HEK293 (cell line): ENCODE measurements around the gene MARVELD1.

Experiments
- CTCF ChIA-PET: fragments of 350-600 bp; formaldehyde crosslinking; extraction: SDS; loops from one replicate; lab custom pipeline; 2021; ENCODE audit warnings: antibody characterized with exemption; lab: Yijun Ruan, JAX
- POLR2A ChIA-PET: fragments of 300-600 bp; formaldehyde crosslinking; extraction: SDS; loops from one replicate; lab custom pipeline; 2020; ENCODE audit warnings: antibody characterized with exemption, inconsistent platforms; lab: Yijun Ruan, JAX
- H3K27ac ChIP-seq: fragments of 200-500 bp; sonication (Bioruptor generic); 2 replicates; pipeline ENCODE4 v1.5.1; 2014; ENCODE audit warnings: low read depth, low read length, control low read depth, inconsistent platforms; ENCODE audit errors: extremely low read depth
- H3K36me3 ChIP-seq, 2 experiments: fragments of 200-500 bp in 1 of 2; sonication (Bioruptor generic) in 1 of 2; 1 replicate in 1 of 2; 2 replicates in 1 of 2; pipeline ENCODE4 v1.5.1; 2014 to 2017; ENCODE audit warnings: inconsistent platforms in 2 of 2, low read length in 2 of 2; ENCODE audit not compliant: control insufficient read depth in 2 of 2, insufficient read depth in 1 of 2
- H3K4me1 ChIP-seq: fragments of 200-500 bp; sonication (Bioruptor generic); 2 replicates; pipeline ENCODE4 v1.5.1; 2014; ENCODE audit warnings: mild to moderate bottlenecking, low read length, inconsistent platforms; ENCODE audit not compliant: control insufficient read depth, insufficient read depth
- H3K4me3 ChIP-seq: 2 replicates; pipeline ENCODE4 v1.5.1; 2011; ENCODE audit warnings: low read depth, mild to moderate bottlenecking, control low read depth, low read length, moderate library complexity
- H3K9me3 ChIP-seq: fragments of 200-500 bp; sonication (Bioruptor generic); 2 replicates; pipeline ENCODE4 v1.5.1; 2014; ENCODE audit warnings: low read depth, low read length, inconsistent platforms; ENCODE audit not compliant: control insufficient read depth, insufficient read depth
- CTCF ChIP-seq: fragments of 450-650 bp; formaldehyde crosslinking; IDR thresholded peaks from 2 replicates; pipeline ENCODE4 v1.5.1; 2016; ENCODE audit warnings: missing biosample characterization, missing genetic modification characterization
- ELK4 ChIP-seq: IDR thresholded peaks from 2 replicates; pipeline ENCODE4 v1.6.1; 2011; ENCODE audit warnings: mild to moderate bottlenecking, low read depth, low read length, borderline replicate concordance
- FEZF1 ChIP-seq: fragments of 450-650 bp; formaldehyde crosslinking; IDR thresholded peaks from 2 replicates; pipeline ENCODE4 v1.5.1; 2016; ENCODE audit warnings: missing biosample characterization, missing genetic modification characterization
- GLI4 ChIP-seq: fragments of 450-650 bp; formaldehyde crosslinking; IDR thresholded peaks from 2 replicates; pipeline ENCODE4 v1.5.1; 2016; ENCODE audit warnings: missing biosample characterization, missing genetic modification characterization
- PBX3 ChIP-seq: sonication (generic); formaldehyde crosslinking; IDR thresholded peaks from 2 replicates; pipeline ENCODE4 v1.8.1; 2022; ENCODE audit warnings: mild to moderate bottlenecking, moderate library complexity, missing genetic modification reagents
- SP3 ChIP-seq: fragments of 450-650 bp; formaldehyde crosslinking; IDR thresholded peaks from 2 replicates; pipeline ENCODE4 v1.5.1; 2016; ENCODE audit warnings: missing biosample characterization, missing genetic modification characterization
- YY2 ChIP-seq: fragments of 450-650 bp; formaldehyde crosslinking; IDR thresholded peaks from 2 replicates; pipeline ENCODE4 v1.5.1; 2016; ENCODE audit warnings: missing biosample characterization, missing genetic modification characterization
- ZBTB48 ChIP-seq: fragments of 450-650 bp; formaldehyde crosslinking; IDR thresholded peaks from 2 replicates; pipeline ENCODE4 v1.5.1; 2016; ENCODE audit warnings: missing biosample characterization, missing genetic modification characterization
- ZBTB8A ChIP-seq: fragments of 450-650 bp; formaldehyde crosslinking; IDR thresholded peaks from 2 replicates; pipeline ENCODE4 v1.5.1; 2016; ENCODE audit warnings: missing biosample characterization, missing genetic modification characterization
- ZNF157 ChIP-seq: fragments of 450-650 bp; formaldehyde crosslinking; IDR thresholded peaks from 2 replicates; pipeline ENCODE4 v1.5.1; 2016; ENCODE audit warnings: missing biosample characterization, missing genetic modification characterization
- ZNF2 ChIP-seq: fragments of 450-650 bp; formaldehyde crosslinking; IDR thresholded peaks from 2 replicates; pipeline ENCODE4 v1.5.1; 2016; ENCODE audit warnings: missing biosample characterization, missing genetic modification characterization
- ZNF24 ChIP-seq: fragments of 450-650 bp; formaldehyde crosslinking; IDR thresholded peaks from 2 replicates; pipeline ENCODE4 v1.5.1; 2016; ENCODE audit warnings: missing biosample characterization, missing genetic modification characterization
- ZNF274 ChIP-seq, 2 experiments: fragments of 200-500 bp in 1 of 2; fragments of 450-650 bp in 1 of 2; sonication (Bioruptor generic) in 1 of 2; formaldehyde crosslinking in 1 of 2; IDR thresholded peaks; 2 replicates each; pipeline versions ENCODE4 v1.5.1 to v1.6.1; 2014 to 2016; ENCODE audit warnings: borderline replicate concordance in 1 of 2, inconsistent platforms in 1 of 2, low read length in 1 of 2, missing biosample characterization in 1 of 2, missing genetic modification characterization in 1 of 2
- ZNF311 ChIP-seq: fragments of 450-650 bp; formaldehyde crosslinking; IDR thresholded peaks from 2 replicates; pipeline ENCODE4 v1.5.1; 2017; ENCODE audit warnings: missing biosample characterization, missing genetic modification characterization, borderline replicate concordance
- ZNF350 ChIP-seq: fragments of 450-650 bp; formaldehyde crosslinking; IDR thresholded peaks from 2 replicates; pipeline ENCODE4 v1.5.0; 2017; ENCODE audit warnings: missing biosample characterization, mild to moderate bottlenecking, missing genetic modification characterization
- ZNF366 ChIP-seq: fragments of 450-650 bp; formaldehyde crosslinking; conservative IDR thresholded peaks from 2 replicates; pipeline ENCODE4 v1.5.1; 2016; ENCODE audit warnings: missing biosample characterization, missing genetic modification characterization
- ZNF521 ChIP-seq: fragments of 450-650 bp; formaldehyde crosslinking; IDR thresholded peaks from 2 replicates; pipeline ENCODE4 v1.5.1; 2017; ENCODE audit warnings: missing biosample characterization, mild to moderate bottlenecking, missing genetic modification characterization
- ZNF600 ChIP-seq: fragments of 450-650 bp; formaldehyde crosslinking; IDR thresholded peaks from 2 replicates; pipeline ENCODE4 v1.5.1; 2016; ENCODE audit warnings: missing biosample characterization, missing genetic modification characterization
- ZNF623 ChIP-seq: fragments of 450-650 bp; formaldehyde crosslinking; IDR thresholded peaks from 2 replicates; pipeline ENCODE4 v1.5.1; 2016; ENCODE audit warnings: missing biosample characterization, missing genetic modification characterization
- ZNF654 ChIP-seq: fragments of 450-650 bp; formaldehyde crosslinking; IDR thresholded peaks from 2 replicates; pipeline ENCODE4 v1.5.1; 2016; ENCODE audit warnings: low read depth, missing biosample characterization, missing genetic modification characterization
- ZNF660 ChIP-seq: fragments of 450-650 bp; IDR thresholded peaks from 2 replicates; pipeline ENCODE4 v1.5.1; 2018; ENCODE audit warnings: missing biosample characterization, mild to moderate bottlenecking, missing genetic modification characterization
- ZNF830 ChIP-seq: fragments of 450-650 bp; IDR thresholded peaks from 2 replicates; pipeline ENCODE4 v1.5.0; 2018; ENCODE audit warnings: missing biosample characterization, missing genetic modification characterization, low read depth, mild to moderate bottlenecking, moderate library complexity
- ZXDB ChIP-seq: fragments of 450-650 bp; formaldehyde crosslinking; IDR thresholded peaks from 2 replicates; pipeline ENCODE4 v1.5.1; 2016; ENCODE audit warnings: missing biosample characterization, missing genetic modification characterization
- TF ChIP-seq, protein P1 (sequence below): fragments of 450-650 bp; formaldehyde crosslinking; IDR thresholded peaks from 2 replicates; pipeline ENCODE4 v1.5.1; 2016; ENCODE audit warnings: missing biosample characterization, missing genetic modification characterization
- TF ChIP-seq, protein P2 (sequence below): fragments of 450-650 bp; formaldehyde crosslinking; IDR thresholded peaks from 2 replicates; pipeline ENCODE4 v1.5.1; 2016; ENCODE audit warnings: missing biosample characterization, missing genetic modification characterization

MARVELD1 gene

GRCh38 chr10:97675222-97675621 lies 38.3 kb upstream of the MARVELD1 start:
- Histone ChIP-seq H3K4me1 (no peaks in the 10 kb centered on the region), H3K9me3 (no peaks in the 10 kb centered on the region), H3K36me3 (peaks cover 19 to 72% of the 10 kb centered on the region in 2 experiments; a peak in 2 of 3 replicates), H3K4me3 (no peak overlapping the region), H3K27ac (no peak overlapping the region)
- ChIA-PET POLR2A (interaction anchor here (2.1 kb wide), 1 partner anchor 12 kb away, joined by 8 read pairs; the partner anchor contains the start of gene AVPI1), CTCF (interaction anchor here (1.3 to 7.4 kb wide), 5 partner anchors 8 to 58 kb away, joined by 6 to 119 read pairs (median 31); partner anchors contain the start of genes AVPI1 and ZFYVE27)
- TF ChIP-seq SP3 (tag by site-specific recombination) = no peak
- no peak for TF ChIP-seq ZXDB (tag by site-specific recombination)

- Histone ChIP-seq H3K4me3 (no peak overlapping the region), H3K4me1 (no peaks in the 10 kb centered on the region), H3K27ac (no peak overlapping the region), H3K36me3 (peaks cover 10 to 62% of the 10 kb centered on the region in 2 experiments; a peak in 2 of 3 replicates), H3K9me3 (no peaks in the 10 kb centered on the region)
- ChIA-PET POLR2A (interaction anchor here (0.6 to 1.6 kb wide), 3 partner anchors 10 to 60 kb away, joined by 3 to 10 read pairs (median 3); partner anchors contain the start of genes AVPI1 and ZFYVE27), CTCF (interaction anchor here (0.6 to 7.4 kb wide), 25 partner anchors 10 to 183 kb away, joined by 3 to 119 read pairs (median 5); partner anchors contain the start of genes AVPI1, HOGA1 and ZFYVE27)
- TF ChIP-seq ZNF521 (tag by site-specific recombination) (no peak), ZNF311 (tag by site-specific recombination) (no peak), PBX3 (CRISPR knock-in tag) (no peak), ZNF623 (peak; percentile 25; the same call in 1 of the 2 replicates), ZXDB (tag by site-specific recombination) (0 out of 2 replicates have a peak, but pooled peaks have one; percentile 19), GLI4 (tag by site-specific recombination) (no peak), ELK4 (no peak), YY2 (tag by site-specific recombination) (no peak), ZNF2 (peak; percentile 84), ZNF654 (peak; percentile 93), ZNF366 (0 out of 2 replicates have a peak, but pooled peaks have one; percentile 9), FEZF1 (tag by site-specific recombination) (no peak), ZNF660 (tag by site-specific recombination) (peak; percentile 64; the same call in 1 of the 2 replicates), ZBTB8A (tag by site-specific recombination) (0 out of 2 replicates have a peak, but pooled peaks have one; percentile 21), ZNF274 (IDR thresholded peaks at IDR 0.05; ENCODE audit: low read length) (no peak), ZNF274 (tag by site-specific recombination; IDR thresholded peaks at IDR 0.05; ENCODE audit: borderline replicate concordance) (no peak), ZNF24 (tag by site-specific recombination) (no peak), ZBTB48 (tag by site-specific recombination) (no peak), ZNF600 (no peak), ZNF350 (tag by site-specific recombination) (no peak), ZNF830 (tag by site-specific recombination) (no peak), CTCF (tag by site-specific recombination) (peak; percentile 58; the same call in 1 of the 2 replicates), ZNF157 (tag by site-specific recombination) (no peak)
- TF ChIP-seq, protein P1, sequence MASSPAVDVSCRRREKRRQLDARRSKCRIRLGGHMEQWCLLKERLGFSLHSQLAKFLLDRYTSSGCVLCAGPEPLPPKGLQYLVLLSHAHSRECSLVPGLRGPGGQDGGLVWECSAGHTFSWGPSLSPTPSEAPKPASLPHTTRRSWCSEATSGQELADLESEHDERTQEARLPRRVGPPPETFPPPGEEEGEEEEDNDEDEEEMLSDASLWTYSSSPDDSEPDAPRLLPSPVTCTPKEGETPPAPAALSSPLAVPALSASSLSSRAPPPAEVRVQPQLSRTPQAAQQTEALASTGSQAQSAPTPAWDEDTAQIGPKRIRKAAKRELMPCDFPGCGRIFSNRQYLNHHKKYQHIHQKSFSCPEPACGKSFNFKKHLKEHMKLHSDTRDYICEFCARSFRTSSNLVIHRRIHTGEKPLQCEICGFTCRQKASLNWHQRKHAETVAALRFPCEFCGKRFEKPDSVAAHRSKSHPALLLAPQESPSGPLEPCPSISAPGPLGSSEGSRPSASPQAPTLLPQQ (tag by site-specific recombination) = 0 out of 2 replicates have a peak, but pooled peaks have one; percentile 34
- TF ChIP-seq, protein P2, sequence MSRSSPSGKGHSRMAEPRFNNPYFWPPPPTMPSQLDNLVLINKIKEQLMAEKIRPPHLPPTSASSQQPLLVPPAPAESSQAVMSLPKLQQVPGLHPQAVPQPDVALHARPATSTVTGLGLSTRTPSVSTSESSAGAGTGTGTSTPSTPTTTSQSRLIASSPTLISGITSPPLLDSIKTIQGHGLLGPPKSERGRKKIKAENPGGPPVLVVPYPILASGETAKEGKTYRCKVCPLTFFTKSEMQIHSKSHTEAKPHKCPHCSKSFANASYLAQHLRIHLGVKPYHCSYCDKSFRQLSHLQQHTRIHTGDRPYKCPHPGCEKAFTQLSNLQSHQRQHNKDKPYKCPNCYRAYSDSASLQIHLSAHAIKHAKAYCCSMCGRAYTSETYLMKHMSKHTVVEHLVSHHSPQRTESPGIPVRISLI = 0 out of 2 replicates have a peak, but pooled peaks have one; percentile 3
Measured at GRCh38 chr10:97676770-97677581, 36.6 kb upstream of the MARVELD1 start.
